Dendritic cell treated with granulocyte-macrophage colony-stimulating factor and Interleukin-4, amounts not matched to agents 40 ng/mL and 50 ng/mL, for 4 days (primary cell): ENCODE measurements around the gene EPB41L4A.
"Not testable (repeated sequence)": the region's sequence is repeated elsewhere in the genome, so short reads cannot be mapped to it uniquely, and the experiment has no call there.

Experiments
- H3K27ac Mint-ChIP-seq: one replicate; pipeline ENCODE4 v1.8.0; 2022; ENCODE audit warnings: mild to moderate bottlenecking, mixed read lengths
- H3K27me3 Mint-ChIP-seq: one replicate; pipeline ENCODE4 v1.8.0; 2022; ENCODE audit warnings: mild to moderate bottlenecking, mixed read lengths
- H3K36me3 Mint-ChIP-seq: one replicate; pipeline ENCODE4 v1.8.0; 2022; ENCODE audit warnings: low read depth, mixed read lengths
- H3K4me1 Mint-ChIP-seq: one replicate; pipeline ENCODE4 v1.8.0; 2022; ENCODE audit warnings: low read depth, mixed read lengths
- H3K4me3 Mint-ChIP-seq: one replicate; pipeline ENCODE4 v1.8.0; 2022; ENCODE audit warnings: mild to moderate bottlenecking, moderate library complexity, mixed read lengths
- H3K9me3 Mint-ChIP-seq: one replicate; pipeline ENCODE4 v1.8.0; 2022; ENCODE audit warnings: mixed read lengths
- intact Hi-C: fragments of 100-400 bp; cut with micrococcal nuclease; formaldehyde crosslinking; loops from one replicate; pipeline ENCODE4 v1.15.0; 2022

Gene EPB41L4A

GRCh38 chr5:112232667-112233066 is 186.4 kb downstream of the EPB41L4A start:
- intact Hi-C loops: no loop called here
- Mint-ChIP-seq H3K27me3 (no peaks in the 10 kb centered on the region), H3K4me1 (no peaks in the 10 kb centered on the region), H3K4me3 (no peak overlapping the region), H3K9me3 (no peaks in the 10 kb centered on the region), H3K36me3 (no peaks in the 10 kb centered on the region), H3K27ac (no peak overlapping the region)

GRCh38 chr5:112230606-112231005 is 188.5 kb downstream of the EPB41L4A start:
- intact Hi-C loops: no loop called here
- no peaks in the 10 kb centered on the region for H3K36me3 Mint-ChIP-seq
- no peaks in the 10 kb centered on the region for H3K9me3 Mint-ChIP-seq
- H3K27me3 Mint-ChIP-seq: no peaks in the 10 kb centered on the region
- H3K27ac Mint-ChIP-seq: no peak overlapping the region
- H3K4me1 Mint-ChIP-seq: no peaks in the 10 kb centered on the region
- H3K4me3 Mint-ChIP-seq: no peak overlapping the region

GRCh38 chr5:112228667-112229066 is 190.4 kb downstream of the EPB41L4A start:
- Mint-ChIP-seq H3K9me3 (no peaks in the 10 kb centered on the region), H3K36me3 (no peaks in the 10 kb centered on the region)

GRCh38 chr5:112227911-112228631 is 191.0 kb downstream of the EPB41L4A start:
- intact Hi-C loops: no loop called here
- Mint-ChIP-seq H3K4me1 (no peaks in the 10 kb centered on the region), H3K27me3 (peaks cover 1% of the 10 kb centered on the region), H3K9me3 (no peaks in the 10 kb centered on the region), H3K4me3 (no peak overlapping the region), H3K27ac (no peak overlapping the region), H3K36me3 (no peaks in the 10 kb centered on the region)

More at GRCh38 chr5:112228667-112229066, 190.4 kb downstream of the EPB41L4A start:
- H3K27ac Mint-ChIP-seq: no peak overlapping the region
- intact Hi-C loops: no loop called here
- no peak overlapping the region for H3K4me3 Mint-ChIP-seq
- H3K4me1 Mint-ChIP-seq: no peaks in the 10 kb centered on the region
- no peaks in the 10 kb centered on the region for H3K27me3 Mint-ChIP-seq

- Mint-ChIP-seq H3K27ac (no peak overlapping the region), H3K4me3 (no peak overlapping the region), H3K27me3 (peaks cover 6% of the 10 kb centered on the region), H3K36me3 (no peaks in the 10 kb centered on the region), H3K4me1 (no peaks in the 10 kb centered on the region), H3K9me3 (no peaks in the 10 kb centered on the region)
- intact Hi-C loops: no loop called here
These were observed 192.9 kb downstream of the EPB41L4A start for GRCh38 chr5:112226215-112226614.

GRCh38 chr5:112222997-112223396 is 196.1 kb downstream of the EPB41L4A start:
- peaks cover 16% of the 10 kb centered on the region for H3K27me3 Mint-ChIP-seq
- intact Hi-C loops, H3K4me3 Mint-ChIP-seq, H3K9me3 Mint-ChIP-seq, H3K4me1 Mint-ChIP-seq, H3K27ac Mint-ChIP-seq, H3K36me3 Mint-ChIP-seq: not testable (repeated sequence)

GRCh38 chr5:112221128-112221527 is 197.9 kb downstream of the EPB41L4A start:
- intact Hi-C loops: no loop called here
- no peak overlapping the region for H3K4me3 Mint-ChIP-seq
- peaks cover 18% of the 10 kb centered on the region for H3K27me3 Mint-ChIP-seq
- H3K9me3 Mint-ChIP-seq: no peaks in the 10 kb centered on the region
- H3K27ac Mint-ChIP-seq: no peak overlapping the region
- no peaks in the 10 kb centered on the region for H3K36me3 Mint-ChIP-seq
- peaks cover 5% of the 10 kb centered on the region for H3K4me1 Mint-ChIP-seq

GRCh38 chr5:112219000-112219399 is 200.1 kb downstream of the EPB41L4A start:
- H3K27me3 Mint-ChIP-seq: peaks cover 22% of the 10 kb centered on the region
- no peaks in the 10 kb centered on the region for H3K9me3 Mint-ChIP-seq
- H3K36me3 Mint-ChIP-seq: no peaks in the 10 kb centered on the region
- H3K4me3 Mint-ChIP-seq: no peak overlapping the region
- no peak overlapping the region for H3K27ac Mint-ChIP-seq
- H3K4me1 Mint-ChIP-seq: peaks cover 5% of the 10 kb centered on the region
- intact Hi-C loops: no loop called here

- Mint-ChIP-seq H3K4me1 (peaks cover 5% of the 10 kb centered on the region), H3K27me3 (peaks cover 21% of the 10 kb centered on the region), H3K4me3 (no peak overlapping the region), H3K36me3 (no peaks in the 10 kb centered on the region), H3K9me3 (no peaks in the 10 kb centered on the region), H3K27ac (no peak overlapping the region)
- intact Hi-C loops: no loop called here
These were observed 201.1 kb downstream of the EPB41L4A start for GRCh38 chr5:112217843-112218579.

GRCh38 chr5:112216140-112216539 is 202.9 kb downstream of the EPB41L4A start:
- Mint-ChIP-seq H3K27me3 (peaks cover 16% of the 10 kb centered on the region), H3K27ac (no peak overlapping the region), H3K36me3 (no peaks in the 10 kb centered on the region), H3K4me3 (no peak overlapping the region), H3K9me3 (no peaks in the 10 kb centered on the region), H3K4me1 (peaks cover 5% of the 10 kb centered on the region)
- intact Hi-C loops: no loop called here

- intact Hi-C loops: no loop called here
- H3K9me3 Mint-ChIP-seq: no peaks in the 10 kb centered on the region
- H3K36me3 Mint-ChIP-seq: no peaks in the 10 kb centered on the region
- peak overlapping the region; percentile 28 for H3K27ac Mint-ChIP-seq
- H3K27me3 Mint-ChIP-seq: peaks cover 7% of the 10 kb centered on the region
- no peak overlapping the region for H3K4me3 Mint-ChIP-seq
- peaks cover 32% of the 10 kb centered on the region for H3K4me1 Mint-ChIP-seq
These were observed 208.6 kb downstream of the EPB41L4A start for GRCh38 chr5:112210430-112211005.

- peaks cover 32% of the 10 kb centered on the region for H3K4me1 Mint-ChIP-seq
- H3K27me3 Mint-ChIP-seq: peaks cover 6% of the 10 kb centered on the region
- no peak overlapping the region for H3K27ac Mint-ChIP-seq
- H3K4me3 Mint-ChIP-seq: no peak overlapping the region
- intact Hi-C loops: no loop called here
- H3K9me3 Mint-ChIP-seq: no peaks in the 10 kb centered on the region
- no peaks in the 10 kb centered on the region for H3K36me3 Mint-ChIP-seq
These were observed 210.1 kb downstream of the EPB41L4A start for GRCh38 chr5:112208699-112209615.

- peaks cover 32% of the 10 kb centered on the region for H3K4me1 Mint-ChIP-seq
- H3K4me3 Mint-ChIP-seq, intact Hi-C loops, H3K9me3 Mint-ChIP-seq, H3K36me3 Mint-ChIP-seq, H3K27me3 Mint-ChIP-seq, H3K27ac Mint-ChIP-seq: not testable (repeated sequence)
These were observed 210.9 kb downstream of the EPB41L4A start for GRCh38 chr5:112208195-112208594.
